Natural killer cell (primary cell): ENCODE measurements around the gene RGS10. TPM values are rescaled to one million over a fixed set of nuclear protein-coding genes. Genes with fewer than 3 reads are reported as not detected.

ENCODE experiments used
- ATAC-seq, 3 donors: fragments of 150-1000 bp in 2 of 3; fragments of 200-7000 bp in 1 of 3; cut with Tn5 transposase; 1 replicate in 1 of 3; 2 replicates in 2 of 3; pipeline ENCODE4 v1.10.0; 2021; ENCODE audit warnings: mild to moderate bottlenecking in 2 of 3, moderate library complexity in 2 of 3
- DNase-seq, 2 donors: peaks; one replicate each; pipeline versions ENCODE4 v3.0.0 to v3.0.0-alpha.2; 2013 to 2021; ENCODE audit warnings: mixed read lengths in 1 of 2
- H3K27ac ChIP-seq: one replicate; pipeline ENCODE4 v1.5.1; 2013; ENCODE audit warnings: mild to moderate bottlenecking, low read length
- H3K27me3 ChIP-seq: one replicate; pipeline ENCODE4 v1.6.1; 2013; ENCODE audit warnings: low read length; ENCODE audit not compliant: control insufficient read depth, insufficient read depth
- H3K36me3 ChIP-seq: one replicate; pipeline ENCODE4 v1.6.1; 2013; ENCODE audit warnings: low read length; ENCODE audit not compliant: control insufficient read depth, insufficient read depth
- H3K4me1 ChIP-seq: one replicate; pipeline ENCODE4 v1.6.1; 2013; ENCODE audit warnings: low read length; ENCODE audit not compliant: control insufficient read depth, insufficient read depth
- H3K4me3 ChIP-seq: one replicate; pipeline ENCODE4 v1.5.1; 2013; ENCODE audit warnings: low read length
- H3K9me3 ChIP-seq: one replicate; pipeline ENCODE4 v1.6.1; 2013; ENCODE audit warnings: low read length; ENCODE audit not compliant: control insufficient read depth, insufficient read depth
- H3K27ac Mint-ChIP-seq, 2 donors: one replicate each; pipeline ENCODE4 v1.8.0; 2022; ENCODE audit warnings: mild to moderate bottlenecking in 2 of 2, mixed read lengths in 2 of 2, moderate library complexity in 1 of 2
- H3K27me3 Mint-ChIP-seq, 2 donors: one replicate each; pipeline ENCODE4 v1.8.0; 2022; ENCODE audit warnings: low read depth in 2 of 2, mixed read lengths in 2 of 2
- H3K36me3 Mint-ChIP-seq: one replicate; pipeline ENCODE4 v1.8.0; 2022; ENCODE audit warnings: mixed read lengths
- H3K4me1 Mint-ChIP-seq, 2 donors: one replicate each; pipeline ENCODE4 v1.8.0; 2022; ENCODE audit warnings: mixed read lengths in 2 of 2
- H3K4me3 Mint-ChIP-seq: one replicate; pipeline ENCODE4 v1.8.0; 2022; ENCODE audit warnings: mild to moderate bottlenecking, moderate library complexity, mixed read lengths
- H3K9me3 Mint-ChIP-seq, 2 donors: one replicate each; pipeline ENCODE4 v1.8.0; 2022; ENCODE audit warnings: mixed read lengths in 2 of 2
- CTCF ChIP-seq: fragments of 200-600 bp; IDR thresholded peaks from one replicate; pipeline ENCODE4 v1.8.0; 2022; ENCODE audit warnings: antibody characterized with exemption
- WGBS: methylation state at CpG from one replicate; pipeline ENCODE4 v1.1.7; 2013; ENCODE audit warnings: missing lambda C conversion rate; ENCODE audit not compliant: insufficient coverage; 5-methylcytosine and 5-hydroxymethylcytosine counted together
- intact Hi-C: fragments of 100-400 bp; cut with micrococcal nuclease; formaldehyde crosslinking; loops from one replicate; pipeline ENCODE4 v1.14.2; 2022
- total RNA-seq, 4 donors: library from RNA; stranded (reverse); fragments of 120-200 nt in 1 of 4; gene quantifications; one replicate each; pipeline versions ENCODE4 v1.2.3 to v1.2.4, GENCODE V29; 2013 to 2022

RGS10 gene
- total RNA-seq, 3 donors from 2014 or later (not counting 1 experiment from before 2014, with no cell fraction given), result 13.5 to 25.7 (median 21.4) TPM

GRCh38 chr10:119493155-119493554 is 49.4 kb downstream of the RGS10 start:
- no peaks in the 10 kb centered on the region for H3K36me3 Mint-ChIP-seq
- Histone ChIP-seq H3K4me3 (no peak overlapping the region), H3K27ac (no peak overlapping the region), H3K9me3 (no peaks in the 10 kb centered on the region), H3K4me1 (peaks cover 29% of the 10 kb centered on the region), H3K27me3 (no peaks in the 10 kb centered on the region), H3K36me3 (no peaks in the 10 kb centered on the region)
- peak overlapping the region; percentile 6 for H3K4me3 Mint-ChIP-seq
- intact Hi-C loops, result no loop called here
- no peak for TF ChIP-seq CTCF
- no peak for DNase-seq
- H3K4me1 Mint-ChIP-seq, result peaks cover 19 to 30% of the 10 kb centered on the region in 2 donors
- WGBS, result 32% methylated on average over 11 of the region's 11 CpGs
- H3K27me3 Mint-ChIP-seq, result no peaks in the 10 kb centered on the region
- ATAC-seq, result no peak
- H3K27ac Mint-ChIP-seq, result peak overlapping the region in 1 of 2 donors; percentile 70
- no peaks in the 10 kb centered on the region for H3K9me3 Mint-ChIP-seq

GRCh38 chr10:119491966-119492757 is 50.4 kb downstream of the RGS10 start:
- H3K4me1 ChIP-seq, result peaks cover 29% of the 10 kb centered on the region
- no peak for DNase-seq
- Mint-ChIP-seq H3K27ac (no peak overlapping the region), H3K36me3 (no peaks in the 10 kb centered on the region), H3K4me3 (no peak overlapping the region), H3K9me3 (no peaks in the 10 kb centered on the region), H3K27me3 (no peaks in the 10 kb centered on the region), H3K4me1 (peaks cover 19 to 30% of the 10 kb centered on the region in 2 donors)
- H3K36me3 ChIP-seq, result no peaks in the 10 kb centered on the region
- no peak for ATAC-seq
- intact Hi-C loops, result no loop called here
- H3K4me3 ChIP-seq, result no peak overlapping the region
- WGBS, result 89% methylated on average over 5 of the region's 6 CpGs
- no peaks in the 10 kb centered on the region for H3K27me3 ChIP-seq
- TF ChIP-seq CTCF, result no peak
- no peaks in the 10 kb centered on the region for H3K9me3 ChIP-seq
- no peak overlapping the region for H3K27ac ChIP-seq

GRCh38 chr10:119489991-119490326 is 52.6 kb downstream of the RGS10 start:
- Histone ChIP-seq H3K27me3 (no peaks in the 10 kb centered on the region), H3K36me3 (no peaks in the 10 kb centered on the region), H3K4me3 (peak overlapping the region; percentile 38), H3K4me1 (peaks cover 29% of the 10 kb centered on the region), H3K9me3 (no peaks in the 10 kb centered on the region), H3K27ac (peak overlapping the region; percentile 73)
- H3K36me3 Mint-ChIP-seq, result no peaks in the 10 kb centered on the region
- WGBS, result 62% methylated on average over 5 of the region's 5 CpGs
- no peak for DNase-seq
- TF ChIP-seq CTCF, result peak; percentile 6
- intact Hi-C loops, result no loop called here
- no peak for ATAC-seq
- peaks cover 19 to 30% of the 10 kb centered on the region in 2 donors for H3K4me1 Mint-ChIP-seq
- H3K27me3 Mint-ChIP-seq, result no peaks in the 10 kb centered on the region
- peak overlapping the region; percentile 81 for H3K4me3 Mint-ChIP-seq
- H3K27ac Mint-ChIP-seq, result peak overlapping the region; percentile 75 to 80
- no peaks in the 10 kb centered on the region for H3K9me3 Mint-ChIP-seq

- no peaks in the 10 kb centered on the region for H3K27me3 Mint-ChIP-seq
- intact Hi-C loops, result no loop called here
Observed at GRCh38 chr10:119488675-119489074, 53.8 kb downstream of the RGS10 start.

More at GRCh38 chr10:119488675-119489074, 53.8 kb downstream of the RGS10 start:
- ATAC-seq, result no peak
- Mint-ChIP-seq H3K4me3 (peak overlapping the region; percentile 68), H3K9me3 (no peaks in the 10 kb centered on the region), H3K36me3 (no peaks in the 10 kb centered on the region), H3K4me1 (peaks cover 8 to 18% of the 10 kb centered on the region in 2 donors), H3K27ac (peak overlapping the region; percentile 75 to 80)
- Histone ChIP-seq H3K4me1 (peaks cover 22% of the 10 kb centered on the region), H3K27ac (no peak overlapping the region), H3K9me3 (no peaks in the 10 kb centered on the region), H3K27me3 (no peaks in the 10 kb centered on the region), H3K36me3 (no peaks in the 10 kb centered on the region), H3K4me3 (no peak overlapping the region)
- 98% methylated on average over 4 of the region's 7 CpGs for WGBS
- DNase-seq, result no peak
- TF ChIP-seq CTCF, result no peak
